H1 (cell line): ENCODE data around the gene LRBA. TPM values are rescaled to one million over a fixed set of nuclear protein-coding genes. Genes with fewer than 3 reads are reported as not detected.

Experiments used
- CTCF ChIA-PET: fragments of 300-600 bp; sonication (Branson Sonifier 250); formaldehyde crosslinking; loops from one replicate; lab custom pipeline; 2021; ENCODE audit not compliant: partially characterized antibody; lab: Charles Lee
- POLR2A ChIA-PET: fragments of 300-600 bp; sonication (Branson Sonifier 250); formaldehyde crosslinking; loops from one replicate; lab custom pipeline; 2021; ENCODE audit warnings: inconsistent platforms; ENCODE audit not compliant: partially characterized antibody; lab: Charles Lee
- DNase-seq, 2 experiments: peaks; one replicate each; pipeline versions ENCODE4 v3.0.0 to v3.0.0-alpha.2; 2010 to 2022; ENCODE audit warnings: low spot score in 2 of 2, low read depth in 1 of 2, mixed read lengths in 1 of 2
- FAIRE-seq: peaks from 2 replicates; lab custom pipeline; 2011; peaks lifted over from hg19 to GRCh38; lab: Jason Lieb, UNC
- H2AFZ ChIP-seq: 2 replicates; pipeline ENCODE4 v1.8.1; 2012; ENCODE audit warnings: low read length, inconsistent platforms
- H2AK5ac ChIP-seq: 2 replicates; pipeline ENCODE4 v1.6.1; 2013; ENCODE audit warnings: low read depth, low read length
- H2BK120ac ChIP-seq: replicated peaks from 2 replicates; pipeline ENCODE3; 2013; ENCODE audit warnings: low read depth, low read length, inconsistent platforms
- H2BK12ac ChIP-seq: 2 replicates; pipeline ENCODE4 v1.6.1; 2013; ENCODE audit warnings: low read depth, low read length
- H2BK15ac ChIP-seq: 2 replicates; pipeline ENCODE4 v1.6.1; 2013; ENCODE audit warnings: low read length
- H2BK20ac ChIP-seq: 2 replicates; pipeline ENCODE4 v1.6.1; 2013; ENCODE audit warnings: low read length
- H2BK5ac ChIP-seq: 2 replicates; pipeline ENCODE4 v1.6.1; 2013; ENCODE audit warnings: low read depth, low read length
- H3K14ac ChIP-seq: 2 replicates; pipeline ENCODE4 v1.6.1; 2013; ENCODE audit warnings: inconsistent platforms; ENCODE audit not compliant: insufficient read length
- H3K18ac ChIP-seq: 2 replicates; pipeline ENCODE4 v1.6.1; 2013; ENCODE audit warnings: low read length; ENCODE audit errors: extremely low read depth
- H3K23ac ChIP-seq: 2 replicates; pipeline ENCODE4 v1.6.1; 2013; ENCODE audit warnings: inconsistent platforms; ENCODE audit not compliant: insufficient read length
- H3K23me2 ChIP-seq: 2 replicates; pipeline ENCODE4 v1.6.1; 2013; ENCODE audit warnings: low read depth, low read length
- H3K27ac ChIP-seq: 2 replicates; pipeline ENCODE4 v1.6.1; 2011; ENCODE audit warnings: low read depth, low read length, inconsistent platforms
- H3K27me3 ChIP-seq, 4 experiments: replicated peaks in 1 of 4; 1 replicate in 1 of 4; 2 replicates in 3 of 4; pipeline versions ENCODE4 v1.6.1 to v1.8.1; 2011 to 2013; ENCODE audit warnings: low read length in 3 of 4, mild to moderate bottlenecking in 3 of 4, inconsistent platforms in 2 of 4, mixed read lengths in 2 of 4, moderate library complexity in 1 of 4; ENCODE audit not compliant: control insufficient read depth in 3 of 4, insufficient read depth in 3 of 4; ENCODE audit errors: extremely low read depth in 1 of 4
- H3K36me3 ChIP-seq, 4 experiments: 2 replicates each; pipeline versions ENCODE4 v1.6.1 to v1.8.1; 2011 to 2013; ENCODE audit warnings: mild to moderate bottlenecking in 4 of 4, low read length in 3 of 4, moderate library complexity in 2 of 4, control low read depth in 1 of 4, inconsistent platforms in 1 of 4; ENCODE audit not compliant: insufficient read depth in 4 of 4, control insufficient read depth in 2 of 4
- H3K4ac ChIP-seq: replicated peaks from 2 replicates; pipeline ENCODE3; 2013; ENCODE audit warnings: low read length, low read depth, mixed read lengths, inconsistent platforms; ENCODE audit not compliant: insufficient read length
- H3K4me1 ChIP-seq, 4 experiments: replicated peaks in 1 of 4; 1 replicate in 1 of 4; 2 replicates in 3 of 4; pipeline versions ENCODE4 v1.6.1 to v1.8.1; 2011 to 2013; ENCODE audit warnings: low read length in 3 of 4, inconsistent platforms in 2 of 4, mixed read lengths in 1 of 4; ENCODE audit not compliant: insufficient read depth in 4 of 4, control insufficient read depth in 3 of 4
- H3K4me2 ChIP-seq, 2 experiments: 2 replicates each; pipeline versions ENCODE4 v1.6.1 to v1.8.1; 2011 to 2013; ENCODE audit warnings: low read depth in 2 of 2, low read length in 2 of 2, control low read depth in 1 of 2, inconsistent platforms in 1 of 2, mild to moderate bottlenecking in 1 of 2; ENCODE audit not compliant: insufficient read depth in 1 of 2
- H3K4me3 ChIP-seq, 4 experiments: fragments of 200-600, 300-600 bp in 1 of 4; sonication (generic), shearing (Covaris generic), sonication (Bioruptor Twin) in 1 of 4; 2 replicates each; pipeline versions ENCODE4 v1.5.1 to v1.8.1; 2011 to 2016; ENCODE audit warnings: low read length in 4 of 4, low read depth in 3 of 4, control low read depth in 2 of 4, inconsistent platforms in 2 of 4, mild to moderate bottlenecking in 2 of 4, mixed read lengths in 1 of 4, moderate library complexity in 1 of 4; ENCODE audit not compliant: insufficient read depth in 2 of 4; ENCODE audit errors: extremely low read depth in 1 of 4
- H3K56ac ChIP-seq: replicated peaks from 2 replicates; pipeline ENCODE3; 2013; ENCODE audit warnings: low read depth, mild to moderate bottlenecking, mixed read lengths, low read length, inconsistent platforms; ENCODE audit not compliant: insufficient read length
- H3K79me1 ChIP-seq: 2 replicates; pipeline ENCODE4 v1.6.1; 2013; ENCODE audit warnings: low read depth, low read length, control low read depth
- H3K79me2 ChIP-seq, 2 experiments: 2 replicates each; pipeline versions ENCODE4 v1.6.1 to v1.8.1; 2012 to 2013; ENCODE audit warnings: low read length in 2 of 2, mild to moderate bottlenecking in 2 of 2, inconsistent platforms in 1 of 2; ENCODE audit not compliant: insufficient read depth in 2 of 2, control insufficient read depth in 1 of 2
- H3K9ac ChIP-seq, 4 experiments: replicated peaks in 1 of 4; 1 replicate in 1 of 4; 2 replicates in 3 of 4; pipeline versions ENCODE4 v1.6.1 to v1.8.1; 2011 to 2013; ENCODE audit warnings: low read depth in 3 of 4, low read length in 3 of 4, control low read depth in 2 of 4, mild to moderate bottlenecking in 2 of 4, moderate library complexity in 2 of 4, inconsistent platforms in 1 of 4; ENCODE audit errors: extremely low read depth in 1 of 4
- H3K9me3 ChIP-seq, 2 experiments: 2 replicates each; pipeline versions ENCODE4 v1.6.1 to v1.8.1; 2012 to 2013; ENCODE audit warnings: mild to moderate bottlenecking in 2 of 2, moderate library complexity in 2 of 2, control low read depth in 1 of 2, inconsistent platforms in 1 of 2, low read depth in 1 of 2, low read length in 1 of 2, mixed read lengths in 1 of 2; ENCODE audit not compliant: insufficient read depth in 2 of 2
- H4K20me1 ChIP-seq, 2 experiments: replicated peaks in 1 of 2; 2 replicates each; pipeline versions ENCODE3 to v1.8.1; 2011 to 2013; ENCODE audit warnings: inconsistent platforms in 2 of 2, low read length in 2 of 2, mild to moderate bottlenecking in 1 of 2; ENCODE audit not compliant: insufficient read depth in 2 of 2, control insufficient read depth in 1 of 2
- H4K5ac ChIP-seq: 2 replicates; pipeline ENCODE4 v1.6.1; 2013; ENCODE audit warnings: low read length, low read depth, mixed read lengths, inconsistent platforms; ENCODE audit not compliant: insufficient read length
- H4K8ac ChIP-seq: 2 replicates; pipeline ENCODE4 v1.8.0; 2013; ENCODE audit warnings: mild to moderate bottlenecking, moderate library complexity, low read length, inconsistent platforms; ENCODE audit not compliant: insufficient read depth; ENCODE audit errors: extremely low read depth
- H4K91ac ChIP-seq: replicated peaks from 2 replicates; pipeline ENCODE3; 2013; ENCODE audit warnings: low read length, mixed read lengths, inconsistent platforms; ENCODE audit not compliant: insufficient read length
- ASH2L ChIP-seq: fragments of 200-600, 300-600 bp; sonication (generic); IDR thresholded peaks from one replicate; pipeline ENCODE4 v1.7.1; 2017; ENCODE audit warnings: low read length
- BCL11A ChIP-seq, 2 experiments: IDR thresholded peaks; one replicate each; pipeline ENCODE4 v1.6.1; 2011; ENCODE audit warnings: low read depth in 2 of 2, low read length in 2 of 2, mild to moderate bottlenecking in 2 of 2
- CHD2 ChIP-seq: IDR thresholded peaks from 2 replicates; pipeline ENCODE4 v1.6.1; 2012; ENCODE audit warnings: low read length, improper control_type of control experiment
- EGR1 ChIP-seq: IDR thresholded peaks from 2 replicates; pipeline ENCODE4 v1.6.1; 2011; ENCODE audit warnings: low read depth, low read length, borderline replicate concordance
- GTF2F1 ChIP-seq: IDR thresholded peaks from 2 replicates; pipeline ENCODE4 v1.6.1; 2012; ENCODE audit warnings: low read depth, low read length, improper control_type of control experiment, borderline replicate concordance
- HDAC6 ChIP-seq: IDR thresholded peaks from one replicate; pipeline ENCODE4 v1.7.1; 2012; ENCODE audit warnings: low read depth, mild to moderate bottlenecking, inconsistent platforms, low read length, moderate library complexity
- JUN ChIP-seq: IDR thresholded peaks from 2 replicates; pipeline ENCODE4 v1.6.1; 2011; ENCODE audit warnings: low read depth, mild to moderate bottlenecking, improper control_type of control experiment, low read length
- KDM1A ChIP-seq: fragments of 200-600, 300-600 bp; sonication (generic); IDR thresholded peaks from 2 replicates; pipeline ENCODE4 v1.7.1; 2016; ENCODE audit warnings: mild to moderate bottlenecking, low read length, borderline replicate concordance
- KDM5A ChIP-seq: fragments of 200-600 bp; IDR thresholded peaks from 2 replicates; pipeline ENCODE4 v1.7.1; 2012; ENCODE audit warnings: mild to moderate bottlenecking, low read length, inconsistent platforms, mixed read lengths
- POLR2A ChIP-seq, 2 experiments: IDR thresholded peaks; 1 replicate in 1 of 2; 2 replicates in 1 of 2; pipeline ENCODE4 v1.6.1; 2011; ENCODE audit warnings: low read depth in 2 of 2, low read length in 2 of 2, mild to moderate bottlenecking in 2 of 2; ENCODE audit errors: control extremely low read depth in 1 of 2
- RAD21 ChIP-seq, 2 experiments: IDR thresholded peaks in 1 of 2; conservative IDR thresholded peaks in 1 of 2; 2 replicates each; pipeline ENCODE4 v1.6.1; 2011; ENCODE audit warnings: low read depth in 2 of 2, low read length in 2 of 2, improper control_type of control experiment in 1 of 2, inconsistent platforms in 1 of 2, mild to moderate bottlenecking in 1 of 2, moderate library complexity in 1 of 2
- RXRA ChIP-seq: IDR thresholded peaks from 2 replicates; pipeline ENCODE4 v1.6.1; 2011; ENCODE audit warnings: low read depth, mild to moderate bottlenecking, low read length, moderate library complexity; ENCODE audit not compliant: insufficient read depth
- SP2 ChIP-seq: IDR thresholded peaks from 2 replicates; pipeline ENCODE4 v1.6.1; 2012; ENCODE audit warnings: mild to moderate bottlenecking, low read length, inconsistent platforms
- SP4 ChIP-seq: IDR thresholded peaks from 2 replicates; pipeline ENCODE4 v1.6.1; 2012; ENCODE audit warnings: low read length, inconsistent platforms
- TAF1 ChIP-seq: IDR thresholded peaks from 2 replicates; pipeline ENCODE4 v1.6.1; 2011; ENCODE audit warnings: mild to moderate bottlenecking, low read depth, low read length
- TAF7 ChIP-seq: optimal IDR thresholded peaks from 2 replicates; pipeline ENCODE3; 2011; ENCODE audit warnings: low read depth, mild to moderate bottlenecking, inconsistent platforms, low read length, moderate library complexity, borderline replicate concordance
- TCF12 ChIP-seq: IDR thresholded peaks from 2 replicates; pipeline ENCODE4 v1.6.1; 2011; ENCODE audit warnings: low read depth, mild to moderate bottlenecking, low read length
- TEAD4 ChIP-seq: IDR thresholded peaks from 2 replicates; pipeline ENCODE4 v1.6.1; 2012; ENCODE audit warnings: low read depth, low read length, inconsistent platforms, mixed read lengths
- polyA plus RNA-seq, 7 experiments: library from polyadenylated mRNA; depleted of rRNA in 3 of 7; stranded (reverse) in 5 of 7; unstranded in 2 of 7; fragments of >200 nt in 5 of 7; fragments of 200-250 nt in 2 of 7; gene quantifications; 1 replicate in 5 of 7; 2 replicates in 1 of 7; 4 replicates in 1 of 7; pipeline versions ENCODE4 v1.2.1 to v1.2.3, GENCODE V29; 2011 to 2013; ENCODE audit warnings: missing spikeins in 2 of 7, mixed read lengths in 2 of 7
- total RNA-seq: library from RNA; stranded (reverse); fragmentation: NEBNext Ultra II Directional; extraction: Animal tissue kit (Norgen Biotek cat#: 25700); gene quantifications from 2 replicates; pipeline ENCODE4 v1.2.1, GENCODE V29; 2021

LRBA gene
- total and polyA plus RNA-seq, 2 of the 8 experiments (the other 6 are each of a cell fraction or from before 2014, with no cell fraction given) = 54.6 to 83.2 TPM

DNA sequence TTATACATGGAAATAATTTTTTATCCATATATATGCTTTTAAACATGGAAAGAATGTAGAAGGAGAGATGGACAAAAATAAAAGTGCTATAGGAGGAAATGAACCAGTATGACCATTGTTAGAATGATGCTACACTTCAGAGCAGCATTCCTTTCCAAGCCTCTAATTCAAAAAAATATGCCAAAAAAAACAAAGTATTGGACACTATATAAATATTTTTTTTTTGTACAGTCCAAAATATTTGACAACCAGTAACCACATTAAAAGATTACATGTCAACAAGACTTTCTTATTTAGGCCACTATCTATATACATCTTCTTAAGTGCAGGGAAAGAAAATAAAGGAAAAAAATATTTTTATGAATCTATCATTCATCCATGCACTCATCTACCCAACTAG is 198.6 kb downstream of the LRBA start:
- H3K4ac ChIP-seq = no peak overlapping the region
- no peaks in the 10 kb centered on the region; a peak in 2 of 8 replicates for H3K36me3 ChIP-seq
- no peak overlapping the region for H3K23ac ChIP-seq
- H3K4me3 ChIP-seq = no peak overlapping the region
- H2BK120ac ChIP-seq = no peak overlapping the region
- H3K56ac ChIP-seq = no peak overlapping the region
- no peak overlapping the region for H3K4me2 ChIP-seq
- H2BK12ac ChIP-seq = no peak overlapping the region
- H3K79me2 ChIP-seq = no peaks in the 10 kb centered on the region
- H3K23me2 ChIP-seq = no peaks in the 10 kb centered on the region
- no peaks in the 10 kb centered on the region for H3K79me1 ChIP-seq
- no peak overlapping the region for H4K5ac ChIP-seq
- no peak overlapping the region for H3K9ac ChIP-seq
- H2BK15ac ChIP-seq = no peak overlapping the region
- H3K27me3 ChIP-seq = no peaks in the 10 kb centered on the region
- no peaks in the 10 kb centered on the region for H3K9me3 ChIP-seq
- no peak overlapping the region for H2BK20ac ChIP-seq
- POLR2A ChIA-PET = no interaction called here
- H4K91ac ChIP-seq = no peak overlapping the region
- no peak overlapping the region for H4K8ac ChIP-seq
- no peak overlapping the region for H2AFZ ChIP-seq
- CTCF ChIA-PET = no interaction called here
- H3K4me1 ChIP-seq = no peaks in the 10 kb centered on the region
- no peak for FAIRE-seq
- H3K27ac ChIP-seq = no peak overlapping the region
- no peak overlapping the region for H2AK5ac ChIP-seq
- H3K14ac ChIP-seq = no peak overlapping the region
- no peak overlapping the region for H2BK5ac ChIP-seq
- no peaks in the 10 kb centered on the region for H4K20me1 ChIP-seq
- H3K18ac ChIP-seq = no peak overlapping the region
- no peak for DNase-seq
- TF ChIP-seq KDM1A (no peak), HDAC6 (no peak), POLR2A (IDR thresholded peaks at IDR 0.05; ENCODE audit: control extremely low read depth in 1 of 2, low read depth in 2 of 2, low read length in 2 of 2) (no peak), SP4 (no peak), CHD2 (no peak), RAD21 (IDR thresholded peaks at IDR 0.05 in 1 of 2, conservative IDR thresholded peaks at IDR 0.05 in 1 of 2; ENCODE audit: low read depth in 2 of 2, low read length in 2 of 2) (no peak), JUN (no peak), GTF2F1 (no peak), KDM5A (no peak), TCF12 (no peak), SP2 (no peak), TAF1 (no peak), RXRA (no peak), TEAD4 (no peak), TAF7 (no peak), ASH2L (no peak), EGR1 (no peak), BCL11A (IDR thresholded peaks at IDR 0.05; ENCODE audit: low read depth in 2 of 2, low read length in 2 of 2) (no peak)
